Measurements from ENCODE around the gene ADI1. TPM values are rescaled to one million over a fixed set of nuclear protein-coding genes. Genes with fewer than 3 reads are reported as not detected.
A peak's percentile ranks its signal among the peaks of the same experiment; 100 is the strongest.
"Not testable (repeated sequence)": the region's sequence is repeated elsewhere in the genome, so short reads cannot be mapped to it uniquely, and the experiment has no call there.

The ADI1 gene
- total and polyA plus RNA-seq, 2 donors, result 41.9 to 78.3 TPM

DNA sequence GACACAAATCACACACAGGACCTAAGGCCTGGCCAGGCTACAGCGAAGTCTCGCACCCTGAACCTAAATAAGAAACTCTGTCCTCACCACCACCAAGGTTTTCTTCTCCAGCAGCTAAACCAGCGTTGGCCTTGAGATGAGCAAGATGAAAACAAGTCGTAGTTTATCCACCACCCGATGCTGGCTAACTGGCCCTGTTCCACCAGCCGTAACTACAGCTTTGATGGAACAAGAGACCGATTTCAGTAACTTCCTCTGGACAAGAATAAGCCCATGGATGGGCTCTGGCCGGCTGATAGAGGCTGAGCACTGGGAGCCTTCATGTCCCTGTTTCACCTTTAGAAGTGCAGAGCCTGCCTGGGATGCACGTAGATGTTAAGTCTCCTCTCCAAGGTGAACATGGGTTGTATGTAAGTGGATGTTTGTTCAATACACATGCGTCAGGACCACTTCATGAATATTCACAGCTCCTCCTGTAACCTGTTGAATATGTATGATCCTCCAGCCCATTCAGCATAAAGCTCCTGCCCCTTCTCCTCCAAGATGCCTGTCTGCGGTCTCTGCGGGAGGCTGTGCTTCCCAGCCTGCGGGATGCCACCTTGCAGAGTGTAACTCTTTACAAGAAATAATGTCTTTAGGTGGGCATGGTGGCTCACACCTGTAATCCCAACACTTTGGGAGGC lies 24.2 kb downstream of the ADI1 start:
- WGBS, result 92% methylated on average over 13 of the region's 13 CpGs
- Histone ChIP-seq H3K4me1 (ENCODE audit: insufficient read depth) (no peaks in the 10 kb centered on the region), H3K36me3 (ENCODE audit: insufficient read depth) (peaks cover 3% of the 10 kb centered on the region), H3K27ac (ENCODE audit: low read depth) (no peak overlapping the region), H3K4me3 (ENCODE audit: low read depth, low read length) (no peak overlapping the region)
- no peak for DNase-seq (ENCODE audit: extremely low spot score)

GRCh38 chr2:3493615-3494007 lies 25.7 kb downstream of the ADI1 start:
- peak; percentile 52 for DNase-seq (ENCODE audit: extremely low spot score)
- no peak overlapping the region for H3K4me3 ChIP-seq (ENCODE audit: low read depth, low read length)
- peaks cover 3% of the 10 kb centered on the region for H3K36me3 ChIP-seq (ENCODE audit: insufficient read depth)
- H3K4me1 ChIP-seq (ENCODE audit: insufficient read depth), result no peaks in the 10 kb centered on the region
- 26% methylated on average over 10 of the region's 10 CpGs for WGBS
- H3K27ac ChIP-seq (ENCODE audit: low read depth), result no peak overlapping the region

GRCh38 chr2:3492951-3493614 lies 26.2 kb downstream of the ADI1 start:
- Histone ChIP-seq H3K27ac (ENCODE audit: low read depth) (no peak overlapping the region), H3K4me3 (ENCODE audit: low read depth, low read length) (no peak overlapping the region), H3K4me1 (ENCODE audit: insufficient read depth) (no peaks in the 10 kb centered on the region), H3K36me3 (ENCODE audit: insufficient read depth) (no peaks in the 10 kb centered on the region)
- DNase-seq (ENCODE audit: extremely low spot score), result no peak
- 70% methylated on average over 29 of the region's 29 CpGs for WGBS

DNA sequence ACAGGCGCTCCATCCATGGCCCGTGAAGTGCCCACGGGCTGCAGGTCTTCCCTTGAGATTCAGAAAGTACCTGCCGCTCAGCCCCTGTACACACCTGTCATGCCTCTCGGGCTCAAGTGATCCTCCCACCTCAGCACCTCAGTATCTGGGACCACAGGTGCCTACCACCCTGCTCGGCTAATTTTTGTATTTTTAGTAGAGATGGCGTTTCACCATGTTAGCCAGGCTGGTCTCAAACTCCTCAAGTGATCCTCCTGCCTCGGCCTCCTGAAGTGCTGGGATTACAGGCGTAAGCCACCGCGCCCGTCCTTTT lies 26.9 kb downstream of the ADI1 start:
- WGBS, result 85% methylated on average over 12 of the region's 12 CpGs
- H3K27ac ChIP-seq (ENCODE audit: low read depth); H3K4me1 ChIP-seq (ENCODE audit: insufficient read depth): not testable (repeated sequence)

GRCh38 chr2:3491716-3492474 lies 27.4 kb downstream of the ADI1 start:
- WGBS, result 93% methylated on average over 17 of the region's 17 CpGs
- no peak for DNase-seq (ENCODE audit: extremely low spot score)
- H3K4me1 ChIP-seq (ENCODE audit: insufficient read depth), result no peaks in the 10 kb centered on the region
- no peaks in the 10 kb centered on the region for H3K36me3 ChIP-seq (ENCODE audit: insufficient read depth)
- no peak overlapping the region for H3K4me3 ChIP-seq (ENCODE audit: low read depth, low read length)
- no peak overlapping the region for H3K27ac ChIP-seq (ENCODE audit: low read depth)

More for the DNA sequence above, 26.9 kb downstream of the ADI1 start:
- H3K4me3 ChIP-seq (ENCODE audit: low read depth, low read length); H3K36me3 ChIP-seq (ENCODE audit: insufficient read depth); DNase-seq (ENCODE audit: extremely low spot score): not testable (repeated sequence)

DNA sequence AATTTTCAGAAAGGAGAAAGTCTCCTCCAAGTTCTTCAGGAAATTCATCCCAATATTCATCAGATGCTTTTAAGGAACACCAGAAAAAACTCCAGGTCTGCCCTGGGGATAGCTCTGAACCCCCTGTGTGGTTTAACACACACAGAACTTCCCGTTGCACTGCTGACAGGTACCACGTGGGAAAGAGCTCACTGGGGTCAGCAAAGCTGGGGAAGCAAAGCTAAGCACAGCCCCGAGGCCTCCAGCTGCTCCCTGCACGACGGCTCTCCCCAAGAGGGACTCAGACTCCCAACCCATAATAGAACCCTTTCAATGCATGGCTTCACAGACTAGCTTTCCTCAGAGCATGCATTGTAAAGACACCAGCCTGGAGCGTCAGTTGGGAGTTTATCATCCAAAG lies 28.0 kb downstream of the ADI1 start:
- H3K36me3 ChIP-seq (ENCODE audit: insufficient read depth), result no peaks in the 10 kb centered on the region
- H3K4me3 ChIP-seq (ENCODE audit: low read depth, low read length), result no peak overlapping the region
- no peaks in the 10 kb centered on the region for H3K4me1 ChIP-seq (ENCODE audit: insufficient read depth)
- no peak overlapping the region for H3K27ac ChIP-seq (ENCODE audit: low read depth)
- DNase-seq (ENCODE audit: extremely low spot score), result no peak
- 39% methylated on average over 6 of the region's 6 CpGs for WGBS

DNA sequence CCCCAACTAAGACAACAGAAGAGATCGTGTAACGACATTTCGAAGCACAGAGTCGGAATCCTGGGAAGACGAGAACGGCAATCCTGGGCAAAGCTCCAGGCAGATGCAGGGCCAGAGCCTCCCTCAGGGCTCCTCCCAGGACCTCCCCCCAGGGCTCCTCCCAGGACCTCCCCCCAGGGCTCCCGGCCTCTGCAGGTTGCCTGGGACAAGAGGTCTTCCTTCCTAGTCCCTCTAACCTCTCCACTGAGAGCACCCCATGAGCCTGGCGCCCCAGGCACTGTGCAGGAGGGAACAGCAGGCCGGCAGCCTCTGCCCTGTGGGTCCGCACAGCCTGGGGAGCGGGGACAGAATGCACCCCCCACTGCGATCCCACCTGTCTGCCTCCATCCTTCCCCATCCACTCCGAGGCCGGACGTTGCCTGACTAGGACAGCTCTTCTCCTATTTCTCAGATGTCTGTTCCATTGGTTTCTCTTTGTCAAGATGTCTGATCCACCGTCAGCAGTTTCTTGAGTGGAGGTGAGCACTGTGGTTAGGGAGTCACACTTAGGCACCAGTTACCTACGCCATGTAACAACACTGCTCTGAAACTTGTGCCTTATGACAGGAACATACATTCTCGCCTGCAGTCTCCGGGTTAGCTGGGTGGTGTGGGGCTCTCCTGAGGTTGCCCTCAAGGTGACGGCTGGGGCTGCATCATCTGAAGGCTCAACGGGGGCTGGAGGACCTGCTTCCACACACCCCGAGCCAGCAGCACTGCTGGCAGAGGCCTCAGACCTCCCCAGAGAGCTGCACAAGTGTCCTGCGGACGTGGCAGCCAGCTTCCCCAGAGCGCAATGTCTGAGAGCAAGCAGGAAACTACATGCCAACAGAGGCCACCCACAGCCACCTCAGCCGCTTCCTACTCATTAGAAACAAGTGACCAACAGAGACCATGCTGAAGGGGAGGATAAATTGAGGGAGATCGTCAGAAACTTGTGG lies 28.9 kb downstream of the ADI1 start:
- DNase-seq (ENCODE audit: extremely low spot score), result no peak
- H3K36me3 ChIP-seq (ENCODE audit: insufficient read depth), result no peaks in the 10 kb centered on the region
- 70% methylated on average over 27 of the region's 27 CpGs for WGBS
- H3K27ac ChIP-seq (ENCODE audit: low read depth), result no peak overlapping the region
- H3K4me3 ChIP-seq (ENCODE audit: low read depth, low read length), result no peak overlapping the region
- H3K4me1 ChIP-seq (ENCODE audit: insufficient read depth), result no peaks in the 10 kb centered on the region

DNA sequence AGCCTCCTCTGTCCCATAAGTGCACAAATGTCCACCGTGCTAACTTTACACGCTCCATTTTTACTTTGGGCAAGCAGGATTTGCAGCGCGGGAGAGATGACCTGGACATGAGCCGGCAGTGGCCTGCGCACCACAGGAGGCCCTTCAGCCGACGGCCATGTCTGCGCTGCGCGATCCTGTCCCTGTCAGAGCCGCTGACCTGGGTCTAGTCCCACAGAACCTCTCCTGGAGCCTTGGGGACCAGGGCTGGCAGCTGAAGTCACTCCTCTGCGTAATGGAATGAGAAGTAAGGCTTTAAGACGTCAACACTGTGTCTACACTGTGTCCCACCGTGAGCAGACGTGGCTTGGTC lies 29.6 kb downstream of the ADI1 start:
- Histone ChIP-seq H3K4me1 (ENCODE audit: insufficient read depth) (no peaks in the 10 kb centered on the region), H3K36me3 (ENCODE audit: insufficient read depth) (no peaks in the 10 kb centered on the region), H3K27ac (ENCODE audit: low read depth) (no peak overlapping the region), H3K4me3 (ENCODE audit: low read depth, low read length) (no peak overlapping the region)
- WGBS, result 88% methylated on average over 16 of the region's 16 CpGs
- no peak for DNase-seq (ENCODE audit: extremely low spot score)

DNA sequence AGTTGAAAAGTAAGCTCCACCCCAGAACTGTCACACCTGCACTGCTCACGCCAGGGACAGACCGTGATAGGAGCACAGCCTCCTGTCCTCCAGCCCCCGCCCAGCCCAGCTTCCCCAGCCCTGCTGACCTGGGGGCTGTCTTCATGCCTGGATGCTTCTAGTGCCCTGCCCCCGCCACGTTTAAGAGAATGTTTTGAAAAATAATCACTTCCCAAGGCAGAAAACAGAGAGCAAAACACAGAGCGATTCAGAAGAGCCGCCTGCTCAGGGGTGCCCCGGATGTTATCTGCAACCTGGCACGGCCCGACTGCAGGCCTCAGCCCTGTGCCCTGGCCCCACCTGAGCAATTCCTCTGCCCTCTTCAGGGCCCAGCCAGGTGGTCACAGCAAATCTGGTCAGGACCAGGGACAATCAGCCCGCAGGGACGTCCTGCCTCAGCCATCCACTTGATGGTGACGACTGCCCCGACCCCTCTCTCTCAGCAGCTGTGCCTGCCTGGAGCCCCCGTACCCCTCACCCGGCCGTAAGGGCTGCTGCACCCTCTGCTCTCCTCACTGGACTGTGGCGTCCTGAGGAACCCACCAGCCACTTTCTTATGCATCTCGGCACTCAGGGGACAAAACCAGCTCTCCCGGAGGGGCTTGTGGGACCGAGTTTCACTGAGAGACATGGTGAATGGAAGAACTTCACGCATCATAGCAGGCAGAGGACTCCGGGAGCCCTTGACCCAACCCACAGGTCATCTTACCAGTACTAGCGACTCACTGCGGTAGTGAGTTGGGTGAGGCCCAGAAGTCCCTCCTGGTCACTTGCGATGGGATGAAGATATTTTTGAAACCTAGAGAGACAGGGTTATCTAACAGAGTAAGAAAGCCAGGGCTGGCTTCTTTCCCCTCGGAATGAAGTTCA lies 30.2 kb downstream of the ADI1 start:
- DNase-seq (ENCODE audit: extremely low spot score), result no peak
- WGBS, result 69% methylated on average over 27 of the region's 27 CpGs
- H3K27ac ChIP-seq (ENCODE audit: low read depth), result no peak overlapping the region

GRCh38 chr2:3488061-3488531 lies 31.2 kb downstream of the ADI1 start:
- 74% methylated on average over 6 of the region's 6 CpGs for WGBS
- Histone ChIP-seq H3K4me1 (ENCODE audit: insufficient read depth) (no peaks in the 10 kb centered on the region), H3K4me3 (ENCODE audit: low read depth, low read length) (no peak overlapping the region), H3K27ac (ENCODE audit: low read depth) (no peak overlapping the region), H3K36me3 (ENCODE audit: insufficient read depth) (no peaks in the 10 kb centered on the region)
- no peak for DNase-seq (ENCODE audit: extremely low spot score)

More for the DNA sequence above, 30.2 kb downstream of the ADI1 start:
- H3K36me3 ChIP-seq (ENCODE audit: insufficient read depth), result no peaks in the 10 kb centered on the region
- no peak overlapping the region for H3K4me3 ChIP-seq (ENCODE audit: low read depth, low read length)
- no peaks in the 10 kb centered on the region for H3K4me1 ChIP-seq (ENCODE audit: insufficient read depth)

- Histone ChIP-seq H3K27ac (ENCODE audit: low read depth) (no peak overlapping the region), H3K4me3 (ENCODE audit: low read depth, low read length) (no peak overlapping the region), H3K4me1 (ENCODE audit: insufficient read depth) (no peaks in the 10 kb centered on the region), H3K36me3 (ENCODE audit: insufficient read depth) (no peaks in the 10 kb centered on the region)
- no peak for DNase-seq (ENCODE audit: extremely low spot score)
- 74% methylated on average over 10 of the region's 10 CpGs for WGBS
These were observed 31.9 kb downstream of the ADI1 start for GRCh38 chr2:3487432-3487831.

DNA sequence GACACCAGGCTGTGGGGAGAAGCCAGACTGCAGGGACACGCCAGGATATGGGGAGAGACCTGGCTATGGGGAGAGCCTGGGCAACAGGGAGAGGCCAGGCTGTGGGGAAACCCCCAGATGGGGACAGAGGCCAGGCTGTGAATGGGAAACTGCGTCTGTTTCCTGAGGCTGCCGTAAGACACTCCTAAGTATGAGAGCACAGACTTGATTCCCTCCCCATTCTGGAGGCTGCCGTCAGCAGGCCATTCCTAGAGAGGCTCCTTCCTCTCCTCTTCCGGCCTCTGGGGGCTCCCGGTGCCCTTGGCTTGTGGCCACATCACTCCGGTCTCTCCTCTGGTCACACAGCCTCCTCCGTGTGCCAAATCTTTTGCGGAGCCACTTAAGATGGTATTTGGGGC lies 32.3 kb downstream of the ADI1 start:
- Histone ChIP-seq H3K27ac (ENCODE audit: low read depth) (no peak overlapping the region), H3K4me1 (ENCODE audit: insufficient read depth) (no peaks in the 10 kb centered on the region), H3K36me3 (ENCODE audit: insufficient read depth) (no peaks in the 10 kb centered on the region), H3K4me3 (ENCODE audit: low read depth, low read length) (no peak overlapping the region)
- DNase-seq (ENCODE audit: extremely low spot score), result no peak
- WGBS, result 83% methylated on average over 9 of the region's 9 CpGs
